MM.1S (cell line): ENCODE measurements around the gene NELFB.
A peak's percentile ranks its signal among the peaks of the same experiment; 100 is the strongest.
"Not testable (repeated sequence)": the region's sequence is repeated elsewhere in the genome, so short reads cannot be mapped to it uniquely, and the experiment has no call there.

Source experiments
- DNase-seq: peaks from one replicate; pipeline ENCODE4 v3.0.0-alpha.2; 2015
- H2AFZ ChIP-seq: fragments of 300-600 bp; sonication (generic); 2 replicates; pipeline ENCODE4 v1.6.0; 2016; ENCODE audit warnings: antibody characterized with exemption, low read length
- H3F3A ChIP-seq: fragments of 300-600 bp; sonication (generic); 2 replicates; pipeline ENCODE4 v1.6.1; 2016; ENCODE audit warnings: mild to moderate bottlenecking, antibody characterized with exemption, low read length, moderate library complexity, mixed read lengths; ENCODE audit not compliant: insufficient read depth
- H3K27ac ChIP-seq: fragments of 300-600 bp; sonication (generic); 2 replicates; pipeline ENCODE4 v1.5.1; 2016; ENCODE audit warnings: mild to moderate bottlenecking, low read length
- H3K27me3 ChIP-seq: fragments of 300-600 bp; sonication (generic); replicated peaks from 2 replicates; pipeline ENCODE4 v1.6.0; 2016; ENCODE audit warnings: low read length; ENCODE audit not compliant: insufficient read depth
- H3K36me3 ChIP-seq: fragments of 300-600 bp; sonication (generic); replicated peaks from 2 replicates; pipeline ENCODE4 v1.6.1; 2016; ENCODE audit warnings: mild to moderate bottlenecking, low read length, mixed read lengths; ENCODE audit not compliant: insufficient read depth
- H3K4me1 ChIP-seq: fragments of 300-600 bp; sonication (generic); 2 replicates; pipeline ENCODE4 v1.6.1; 2016; ENCODE audit warnings: low read length, mixed read lengths
- H3K4me2 ChIP-seq: fragments of 300-600 bp; sonication (generic); 2 replicates; pipeline ENCODE4 v1.6.0; 2016; ENCODE audit warnings: low read depth, low read length
- H3K4me3 ChIP-seq: fragments of 300-600 bp; sonication (generic); 2 replicates; pipeline ENCODE4 v1.5.1; 2016; ENCODE audit warnings: low read length, mixed read lengths
- H3K79me2 ChIP-seq: fragments of 300-600 bp; sonication (generic); 2 replicates; pipeline ENCODE4 v1.6.1; 2016; ENCODE audit warnings: mixed run types, low read length, mixed read lengths
- H3K9ac ChIP-seq: fragments of 300-600 bp; sonication (generic); 2 replicates; pipeline ENCODE4 v1.6.1; 2016; ENCODE audit warnings: low read length, mixed read lengths
- H3K9me2 ChIP-seq: fragments of 300-600 bp; sonication (generic); replicated peaks from 2 replicates; pipeline ENCODE4 v1.6.1; 2016; ENCODE audit warnings: mild to moderate bottlenecking, low read length, mixed read lengths; ENCODE audit not compliant: insufficient read depth
- H3K9me3 ChIP-seq: fragments of 300-600 bp; sonication (generic); replicated peaks from 2 replicates; pipeline ENCODE4 v1.6.1; 2016; ENCODE audit warnings: mild to moderate bottlenecking, low read length, mixed read lengths; ENCODE audit not compliant: insufficient read depth
- H4K20me1 ChIP-seq: fragments of 300-600 bp; sonication (generic); 2 replicates; pipeline ENCODE4 v1.6.1; 2016; ENCODE audit warnings: mild to moderate bottlenecking, low read length, moderate library complexity, mixed read lengths; ENCODE audit not compliant: insufficient read depth
- CTCF ChIP-seq: fragments of 300-600 bp; sonication (generic); IDR thresholded peaks from 2 replicates; pipeline ENCODE4 v1.5.1; 2016; ENCODE audit warnings: antibody characterized with exemption, low read length, mixed read lengths
- EZH2 ChIP-seq: fragments of 300-600 bp; sonication (generic); optimal IDR thresholded peaks from 2 replicates; pipeline ENCODE3; 2017; ENCODE audit warnings: low read depth, mild to moderate bottlenecking, antibody characterized with exemption, low read length, mixed read lengths
- EZH2phosphoT487 ChIP-seq: fragments of 300-600 bp; sonication (generic); IDR thresholded peaks from 2 replicates; pipeline ENCODE4 v1.6.1; 2018; ENCODE audit warnings: antibody characterized with exemption, low read length

NELFB gene

GRCh38 chr9:137237759-137238726, 17.1 kb upstream of the NELFB start:
- H3K4me1 ChIP-seq, result peaks cover 19% of the 10 kb centered on the region; the same call in 1 of the 2 replicates
- TF ChIP-seq CTCF (no peak), EZH2 (no peak), EZH2phosphoT487 (no peak)
- no peak for DNase-seq
- peaks cover 12% of the 10 kb centered on the region for H4K20me1 ChIP-seq
- H3F3A ChIP-seq, result peaks cover 17% of the 10 kb centered on the region; the same call in 1 of the 2 replicates
- H3K27ac ChIP-seq, result no peak overlapping the region
- H3K4me3 ChIP-seq, result no peak overlapping the region
- H3K9ac ChIP-seq, result no peak overlapping the region
- no peak overlapping the region for H3K4me2 ChIP-seq
- H3K9me2 ChIP-seq, result no peaks in the 10 kb centered on the region
- no peak overlapping the region for H2AFZ ChIP-seq
- no peaks in the 10 kb centered on the region; the same call in 1 of the 2 replicates for H3K36me3 ChIP-seq
- peaks cover 27% of the 10 kb centered on the region for H3K27me3 ChIP-seq
- H3K79me2 ChIP-seq, result peaks cover 29% of the 10 kb centered on the region
- H3K9me3 ChIP-seq, result no peaks in the 10 kb centered on the region

GRCh38 chr9:137239541-137240200, 15.5 kb upstream of the NELFB start:
- peaks cover 19% of the 10 kb centered on the region; the same call in 1 of the 2 replicates for H3K4me1 ChIP-seq
- H3K27me3 ChIP-seq, result peaks cover 15% of the 10 kb centered on the region
- peaks cover 28% of the 10 kb centered on the region; the same call in 1 of the 2 replicates for H3F3A ChIP-seq
- H3K9ac ChIP-seq, result peak overlapping the region; percentile 83
- not testable (repeated sequence) for H3K36me3 ChIP-seq, H3K9me2 ChIP-seq, H3K9me3 ChIP-seq, DNase-seq
- peaks cover 31% of the 10 kb centered on the region for H3K79me2 ChIP-seq
- H3K4me2 ChIP-seq, result peak overlapping the region; percentile 83
- H3K27ac ChIP-seq, result peak overlapping the region; percentile 92; the same call in 1 of the 2 replicates
- H2AFZ ChIP-seq, result peak overlapping the region; percentile 86
- peak overlapping the region; percentile 93 for H3K4me3 ChIP-seq
- peaks cover 16% of the 10 kb centered on the region for H4K20me1 ChIP-seq

- H3K9me2 ChIP-seq, result no peaks in the 10 kb centered on the region
- H3K79me2 ChIP-seq, result peaks cover 31% of the 10 kb centered on the region
- H4K20me1 ChIP-seq, result peaks cover 16% of the 10 kb centered on the region
- peak overlapping the region; percentile 86 for H2AFZ ChIP-seq
- TF ChIP-seq CTCF, result peak; percentile 29
- TF ChIP-seq EZH2, result no peak
- no peaks in the 10 kb centered on the region; the same call in 1 of the 2 replicates for H3K36me3 ChIP-seq
- H3K27me3 ChIP-seq, result peaks cover 8% of the 10 kb centered on the region
- H3K27ac ChIP-seq, result peak overlapping the region; percentile 92
- H3F3A ChIP-seq, result peaks cover 28% of the 10 kb centered on the region; the same call in 1 of the 2 replicates
- no peaks in the 10 kb centered on the region for H3K9me3 ChIP-seq
- H3K4me2 ChIP-seq, result peak overlapping the region; percentile 83
- peaks cover 19% of the 10 kb centered on the region; the same call in 1 of the 2 replicates for H3K4me1 ChIP-seq
- peak overlapping the region; percentile 93 for H3K4me3 ChIP-seq
- H3K9ac ChIP-seq, result peak overlapping the region; percentile 83
- peak; percentile 70 for DNase-seq
Observed at GRCh38 chr9:137240318-137240840, 14.7 kb upstream of the NELFB start.
